Astrocyte (in vitro differentiated cells and primary cell): Measurements from ENCODE around the gene DPP8.

Experiments
- CTCF ChIP-seq: IDR thresholded peaks from 2 replicates; pipeline ENCODE4 v1.5.1; 2011; ENCODE audit warnings: low read depth, mild to moderate bottlenecking, inconsistent platforms, low read length, moderate library complexity; ENCODE audit not compliant: insufficient read depth
- EZH2 ChIP-seq: IDR thresholded peaks from 2 replicates; pipeline ENCODE4 v1.6.1; 2012; ENCODE audit warnings: mild to moderate bottlenecking, low read length, inconsistent platforms; ENCODE audit not compliant: insufficient read depth

GRCh38 chr15:65517866-65518207 lies 348 bp upstream of the DPP8 start:
- TF ChIP-seq CTCF (no peak), EZH2 (no peak)
